Spleen (tissue), 11 donors: ENCODE results near the gene LARP4B. TPM values are rescaled to one million over a fixed set of nuclear protein-coding genes. Genes with fewer than 3 reads are reported as not detected.
A peak's percentile ranks its signal among the peaks of the same experiment; 100 is the strongest.

Source experiments
- DNase-seq: peaks from one replicate; pipeline ENCODE4 v3.0.0-alpha.2; 2020
- H3K27ac ChIP-seq, 8 donors: fragments of 200-600 bp; sonication (generic) in 7 of 8; 1 replicate in 4 of 8; 2 replicates in 4 of 8; pipeline versions ENCODE4 v1.5.0 to v1.8.0; 2016 to 2021; ENCODE audit warnings: inconsistent platforms in 4 of 8, mild to moderate bottlenecking in 4 of 8, moderate library complexity in 1 of 8
- H3K27me3 ChIP-seq, 7 donors: fragments of 200-600 bp; sonication (generic) in 6 of 7; replicated peaks in 1 of 7; 1 replicate in 4 of 7; 2 replicates in 3 of 7; pipeline versions ENCODE4 v1.5.0 to v1.8.0; 2016 to 2021; ENCODE audit warnings: inconsistent platforms in 3 of 7, mild to moderate bottlenecking in 1 of 7
- H3K36me3 ChIP-seq, 6 donors: fragments of 200-600 bp; sonication (generic) in 5 of 6; 1 replicate in 4 of 6; 2 replicates in 2 of 6; pipeline versions ENCODE4 v1.5.0 to v1.8.0; 2016 to 2021; ENCODE audit warnings: inconsistent platforms in 2 of 6
- H3K4me1 ChIP-seq, 6 donors: fragments of 200-600 bp; sonication (generic) in 5 of 6; 1 replicate in 3 of 6; 2 replicates in 3 of 6; pipeline versions ENCODE4 v1.5.0 to v1.8.0; 2016 to 2021; ENCODE audit warnings: inconsistent platforms in 3 of 6
- H3K4me3 ChIP-seq, 8 donors: fragments of 200-600 bp; sonication (generic) in 7 of 8; 1 replicate in 4 of 8; 2 replicates in 4 of 8; pipeline versions ENCODE4 v1.5.0 to v1.8.0; 2016 to 2021; ENCODE audit warnings: inconsistent platforms in 4 of 8, mild to moderate bottlenecking in 4 of 8, moderate library complexity in 2 of 8
- H3K9me3 ChIP-seq, 8 donors: fragments of 200-600 bp; sonication (generic) in 7 of 8; 1 replicate in 4 of 8; 2 replicates in 4 of 8; pipeline versions ENCODE4 v1.5.0 to v1.8.0; 2016 to 2021; ENCODE audit warnings: inconsistent platforms in 4 of 8
- CTCF ChIP-seq, 11 experiments: fragments of 200-600 bp in 7 of 11; fragments of 450-650 bp in 4 of 11; sonication (generic) in 4 of 11; IDR thresholded peaks in 8 of 11; conservative IDR thresholded peaks in 3 of 11; 1 replicate in 7 of 11; 2 replicates in 4 of 11; pipeline versions ENCODE4 v1.4.0 to v1.8.0; 2016 to 2021; ENCODE audit warnings: antibody characterized with exemption in 11 of 11, inconsistent platforms in 4 of 11, mild to moderate bottlenecking in 1 of 11
- POLR2A ChIP-seq, 3 donors: fragments of 450-650 bp; IDR thresholded peaks; one replicate each; pipeline ENCODE4 v1.5.1; 2017; ENCODE audit warnings: antibody characterized with exemption in 3 of 3, mild to moderate bottlenecking in 1 of 3
- POLR2AphosphoS5 ChIP-seq, 3 donors: sonication (generic); formaldehyde crosslinking; IDR thresholded peaks; one replicate each; pipeline ENCODE4 v1.5.1; 2017; ENCODE audit warnings: antibody characterized with exemption in 3 of 3
- WGBS, 5 donors: extraction: QIAGEN DNeasy Blood & Tissue Kit in 3 of 5; methylation state at CpG; one replicate each; pipeline versions ENCODE4 v1.1.5 to v1.1.7; 2013 to 2018; 5-methylcytosine and 5-hydroxymethylcytosine counted together
- intact Hi-C: fragments of 100-400 bp; cut with DNase I; formaldehyde crosslinking; loops from one replicate; pipeline ENCODE4 v1.15.0; 2023; ENCODE audit warnings: low total_unique reads
- polyA plus RNA-seq, 3 donors: library from polyadenylated mRNA; stranded (reverse); fragments of 200-250 nt; gene quantifications; one replicate each; pipeline ENCODE4 v1.2.1, GENCODE V29; 2013
- total RNA-seq, 7 donors: library from RNA; depleted of rRNA in 3 of 7; stranded (reverse); fragments of >200 nt in 3 of 7; fragmentation: NEBNext Ultra II Directional in 4 of 7; extraction: Animal tissue kit (Norgen Biotek cat#: 25700) in 4 of 7; gene quantifications; one replicate each; pipeline versions ENCODE4 v1.1.0 to v1.2.1, GENCODE V29; 2016 to 2021
- donor health status: healthy with polysubstance abuse.
- donor health status: DM: no; HTN: no; CAD: no; lungs with moderate emphysema.
- donor health status: DM: no; HTN: no; CAD: no.
- donor health status: Bipolar disorder and iron deficiency.
- donor health status: healthy.
- donor health status: DM: no; HTN: no; CAD: no.
- donor health status: DM: yes; HTN: yes; CAD: no.

The LARP4B gene
- total and polyA plus RNA-seq, 10 donors: 12.7 to 163 (median 88.7) TPM

GRCh38 chr10:947881-948280, 16.4 kb upstream of the LARP4B start:
- H3K4me3 ChIP-seq: no peak overlapping the region
- no peak for DNase-seq
- no peaks in the 10 kb centered on the region for H3K9me3 ChIP-seq
- WGBS, 5 donors: 93 to 98% (median 94%) methylated on average over 10 of the region's 10 CpGs
- no peak for TF ChIP-seq CTCF (IDR thresholded peaks at IDR 0.05 in 8 of 11, conservative IDR thresholded peaks at IDR 0.05 in 3 of 11)
- no peak for TF ChIP-seq POLR2A (IDR thresholded peaks at IDR 0.05)
- TF ChIP-seq POLR2AphosphoS5 (IDR thresholded peaks at IDR 0.05): no peak
- intact Hi-C loops: no loop called here
- peaks cover 6 to 18% (median 16%) of the 10 kb centered on the region in 6 donors for H3K4me1 ChIP-seq
- peaks cover 0 to 6% (median 0%) of the 10 kb centered on the region in 7 donors for H3K27me3 ChIP-seq
- H3K36me3 ChIP-seq: no peaks in the 10 kb centered on the region
- no peak overlapping the region for H3K27ac ChIP-seq

GRCh38 chr10:947051-947450, 15.5 kb upstream of the LARP4B start:
- Histone ChIP-seq H3K4me1 (peaks cover 6 to 18% (median 16%) of the 10 kb centered on the region in 6 donors), H3K36me3 (no peaks in the 10 kb centered on the region), H3K4me3 (no peak overlapping the region), H3K27me3 (peaks cover 0 to 6% (median 0%) of the 10 kb centered on the region in 7 donors), H3K9me3 (no peaks in the 10 kb centered on the region), H3K27ac (peak overlapping the region in 1 of 8 donors; percentile 14)
- DNase-seq: no peak
- intact Hi-C loops: no loop called here
- TF ChIP-seq POLR2AphosphoS5 (IDR thresholded peaks at IDR 0.05): no peak
- TF ChIP-seq POLR2A (IDR thresholded peaks at IDR 0.05): no peak
- WGBS, 5 donors: 75 to 92% (median 78%) methylated on average over 9 of the region's 9 CpGs

DNA sequence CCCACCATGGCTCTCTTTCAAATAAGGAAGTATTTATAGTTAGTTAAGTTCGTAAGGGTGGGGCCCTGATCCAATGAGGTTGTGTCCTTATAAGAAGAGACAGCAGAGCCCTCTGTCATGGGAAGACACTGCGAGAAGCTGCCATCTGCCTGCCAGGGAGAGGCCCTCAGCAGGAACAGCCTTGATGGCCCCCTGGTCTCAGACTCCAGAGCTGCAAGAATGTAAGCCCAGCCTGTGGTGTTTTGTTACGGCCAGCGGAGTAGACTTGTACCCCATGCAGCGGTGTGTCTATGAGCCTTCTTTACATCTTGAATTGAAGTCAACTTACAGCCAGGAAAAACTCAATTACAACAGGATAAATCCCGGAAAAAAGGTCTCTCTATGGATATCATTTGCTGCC, 14.3 kb upstream of the LARP4B start:
- TF ChIP-seq CTCF (IDR thresholded peaks at IDR 0.05 in 8 of 11, conservative IDR thresholded peaks at IDR 0.05 in 3 of 11) (no peak), POLR2A (IDR thresholded peaks at IDR 0.05) (no peak), POLR2AphosphoS5 (IDR thresholded peaks at IDR 0.05) (no peak)
- Histone ChIP-seq H3K4me1 (peaks cover 6 to 18% (median 16%) of the 10 kb centered on the region in 6 donors), H3K27ac (peak overlapping the region in 1 of 8 donors; percentile 81), H3K9me3 (no peaks in the 10 kb centered on the region), H3K4me3 (no peak overlapping the region), H3K27me3 (no peaks in the 10 kb centered on the region), H3K36me3 (no peaks in the 10 kb centered on the region)
- 83 to 93% (median 89%) methylated on average over 6 of the region's 6 CpGs for WGBS, 5 donors
- intact Hi-C loops: no loop called here
- no peak for DNase-seq

- intact Hi-C loops: no loop called here
- Histone ChIP-seq H3K36me3 (no peaks in the 10 kb centered on the region), H3K9me3 (no peaks in the 10 kb centered on the region), H3K27ac (peak overlapping the region; percentile 18 to 81 (median 68)), H3K27me3 (no peaks in the 10 kb centered on the region), H3K4me3 (peak overlapping the region in 2 of 8 donors; percentile 7 to 53), H3K4me1 (peaks cover 6 to 19% (median 16%) of the 10 kb centered on the region in 6 donors)
- TF ChIP-seq POLR2AphosphoS5 (IDR thresholded peaks at IDR 0.05): peak; percentile 77 to 85 (median 85)
- TF ChIP-seq POLR2A (IDR thresholded peaks at IDR 0.05): no peak
- peak; percentile 91 for DNase-seq
- WGBS, 5 donors: 32 to 41% (median 37%) methylated on average over 14 of the region's 14 CpGs
Measured at GRCh38 chr10:944034-944831, 12.7 kb upstream of the LARP4B start.

- Histone ChIP-seq H3K9me3 (no peaks in the 10 kb centered on the region), H3K4me1 (peaks cover 6 to 23% (median 16%) of the 10 kb centered on the region in 6 donors), H3K4me3 (no peak overlapping the region), H3K36me3 (no peaks in the 10 kb centered on the region), H3K27me3 (no peaks in the 10 kb centered on the region), H3K27ac (peak overlapping the region in 3 of 8 donors; percentile 71 to 81 (median 72))
- DNase-seq: no peak
- intact Hi-C loops: no loop called here
- WGBS, 5 donors: 81 to 90% (median 85%) methylated on average over 17 of the region's 17 CpGs
- TF ChIP-seq POLR2AphosphoS5 (IDR thresholded peaks at IDR 0.05): no peak
- no peak for TF ChIP-seq POLR2A (IDR thresholded peaks at IDR 0.05)
- no peak for TF ChIP-seq CTCF (IDR thresholded peaks at IDR 0.05 in 8 of 11, conservative IDR thresholded peaks at IDR 0.05 in 3 of 11)
Measured at GRCh38 chr10:943334-944033, 12.0 kb upstream of the LARP4B start.
